NOMO-1 treated with dmso at 0.1 percent for 144 hours (cell line): ENCODE measurements around the gene MYEOV.

Experiments used
- DNase-seq: peaks from one replicate; lab custom pipeline; 2025; ENCODE audit not compliant: unreplicated experiment; lab: John Stamatoyannopoulos, UW

Gene MYEOV

GRCh38 chr11:69301081-69301454 is 7.1 kb downstream of the MYEOV start:
- DNase-seq, result no peak

GRCh38 chr11:69301455-69302401 is 7.8 kb downstream of the MYEOV start:
- no peak for DNase-seq

GRCh38 chr11:69302447-69303020 is 8.6 kb downstream of the MYEOV start:
- no peak for DNase-seq

DNA sequence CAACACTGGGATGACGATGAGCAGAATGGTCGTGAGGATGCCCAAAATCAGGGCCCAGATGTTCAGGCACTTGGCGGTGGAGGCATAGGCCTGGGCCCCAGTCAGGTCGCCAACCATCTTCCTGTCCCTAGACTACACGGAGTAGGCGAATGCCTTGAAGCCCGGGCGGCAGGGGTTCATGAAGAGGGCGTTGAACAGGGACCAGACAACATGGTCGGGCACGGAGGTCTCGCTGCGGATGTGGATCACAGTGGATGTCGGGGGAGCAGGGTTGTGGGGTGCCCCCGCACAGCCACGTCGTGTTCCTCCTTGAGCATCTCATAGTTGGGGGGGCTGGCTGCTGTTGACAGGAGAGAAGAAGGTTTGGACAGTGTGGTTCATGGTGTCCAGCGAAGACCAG is 9.5 kb downstream of the MYEOV start:
- no peak for DNase-seq

GRCh38 chr11:69304258-69304657 is 10.3 kb downstream of the MYEOV start:
- no peak for DNase-seq

DNA sequence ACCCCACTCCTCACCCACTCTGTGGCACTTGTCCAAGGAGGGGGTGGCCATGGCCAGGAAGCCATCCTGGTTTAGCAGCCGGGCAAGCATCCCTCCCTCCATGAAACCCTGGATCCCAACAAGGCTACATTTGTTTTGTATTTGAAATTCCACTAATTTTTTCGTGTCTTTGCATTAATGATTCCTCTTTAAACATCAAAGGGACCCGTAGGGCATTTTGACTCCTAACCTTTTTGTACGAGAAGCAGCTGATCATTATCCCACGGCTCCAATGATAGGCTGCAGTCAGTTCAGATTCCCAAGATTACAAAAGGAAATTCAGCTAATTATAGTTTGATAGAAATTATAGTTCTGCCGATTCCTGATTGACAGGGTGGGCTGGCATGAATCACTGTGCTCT is 10.7 kb downstream of the MYEOV start:
- DNase-seq, result no peak

- no peak for DNase-seq
Measured at GRCh38 chr11:69305885-69306540, 12.1 kb downstream of the MYEOV start.

DNA sequence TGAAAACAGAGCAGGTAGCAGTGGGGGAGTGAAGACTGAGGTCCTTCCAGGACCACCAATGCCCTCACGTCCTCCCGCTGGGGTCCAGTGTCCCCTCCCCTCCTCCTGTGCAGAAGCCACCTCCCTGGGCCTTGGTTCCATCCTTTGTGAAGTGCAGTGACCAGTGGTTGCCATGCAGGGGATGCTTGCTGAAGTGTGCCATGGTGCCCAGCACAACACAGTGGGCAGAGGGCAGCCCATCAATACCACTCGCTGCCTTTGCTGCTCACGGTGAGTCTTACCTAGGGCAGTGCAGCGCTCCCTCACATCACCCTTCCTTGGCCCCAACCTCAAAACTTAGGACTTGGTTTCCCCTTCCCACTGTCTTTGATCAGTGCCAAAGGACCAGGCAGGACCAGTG is 12.9 kb downstream of the MYEOV start:
- DNase-seq, result no peak

DNA sequence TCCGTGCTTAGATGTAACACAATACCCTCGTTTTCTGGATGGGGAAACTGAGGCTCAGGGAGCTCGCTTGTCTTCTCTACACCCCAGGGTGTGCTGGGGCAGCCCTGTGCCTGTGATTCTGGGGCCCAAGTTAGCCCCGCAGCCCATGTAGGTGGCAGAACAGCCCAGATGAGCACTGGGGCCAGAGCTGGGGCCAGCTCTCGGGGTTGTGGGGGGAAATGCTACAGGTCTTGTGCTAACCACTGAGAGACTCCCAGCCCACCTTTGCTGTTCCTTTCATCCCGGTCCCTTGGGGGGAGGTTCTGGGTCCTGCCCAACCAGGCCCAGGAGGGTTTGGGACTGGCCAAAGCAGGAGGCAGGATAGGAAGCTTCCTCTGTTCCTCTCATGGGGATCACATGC is 13.5 kb downstream of the MYEOV start:
- DNase-seq, result no peak

- no peak for DNase-seq
Measured at GRCh38 chr11:69307871-69308431, 14.0 kb downstream of the MYEOV start.

DNA sequence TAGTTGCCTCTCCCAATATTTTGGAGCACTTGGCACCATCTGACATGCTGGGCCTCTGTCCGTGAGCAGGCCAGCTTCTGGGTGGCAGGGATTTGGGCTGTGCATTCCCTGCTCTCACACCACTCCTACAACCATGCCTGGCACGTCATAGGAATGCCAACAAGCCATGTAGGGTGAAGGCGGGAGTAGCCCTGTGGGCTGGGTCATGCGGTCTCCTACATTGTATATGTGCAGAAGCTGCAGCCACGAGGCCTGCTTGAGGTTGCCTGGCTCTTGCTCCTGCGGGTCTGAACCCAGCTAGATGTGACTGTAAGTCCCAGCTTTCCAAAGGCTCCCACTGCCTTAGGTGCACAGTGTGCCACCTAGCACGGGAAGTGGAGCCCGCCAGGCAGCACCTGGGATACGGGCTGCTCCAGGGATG is 14.5 kb downstream of the MYEOV start:
- DNase-seq, result no peak

DNA sequence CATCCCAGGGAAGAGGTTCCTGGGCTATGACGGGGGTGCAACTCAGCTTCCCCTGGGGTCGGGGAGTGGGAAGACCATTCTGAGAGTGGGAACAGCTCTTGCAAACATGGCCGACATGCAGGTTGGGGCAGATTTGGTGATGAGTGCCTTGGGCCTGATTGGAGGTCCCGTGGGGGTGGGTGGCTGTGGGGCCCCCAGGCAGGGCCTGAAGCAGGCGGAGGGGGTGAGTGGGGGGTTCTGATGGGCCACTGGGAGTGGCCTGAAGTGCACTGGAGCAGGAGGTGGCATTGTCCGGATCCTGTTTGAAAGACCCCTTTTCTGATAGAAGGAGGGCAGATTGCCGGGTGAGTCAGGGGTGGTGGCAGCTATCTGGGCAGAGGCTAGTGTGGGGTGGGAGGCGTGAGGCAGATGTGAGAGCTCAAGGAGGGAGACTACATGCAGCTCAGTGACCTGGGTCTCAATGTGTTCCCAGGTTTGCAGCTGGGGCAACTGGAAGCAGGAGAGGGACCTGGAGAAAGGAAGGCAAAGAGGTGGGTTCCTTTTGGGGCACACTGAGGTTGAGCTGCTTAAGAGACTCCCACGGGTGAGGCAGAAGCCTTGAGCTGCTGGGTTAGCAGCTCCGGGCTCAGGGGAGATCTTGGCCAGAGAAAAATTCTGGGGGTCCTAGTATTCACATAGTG is 15.1 kb downstream of the MYEOV start:
- DNase-seq, result no peak

DNA sequence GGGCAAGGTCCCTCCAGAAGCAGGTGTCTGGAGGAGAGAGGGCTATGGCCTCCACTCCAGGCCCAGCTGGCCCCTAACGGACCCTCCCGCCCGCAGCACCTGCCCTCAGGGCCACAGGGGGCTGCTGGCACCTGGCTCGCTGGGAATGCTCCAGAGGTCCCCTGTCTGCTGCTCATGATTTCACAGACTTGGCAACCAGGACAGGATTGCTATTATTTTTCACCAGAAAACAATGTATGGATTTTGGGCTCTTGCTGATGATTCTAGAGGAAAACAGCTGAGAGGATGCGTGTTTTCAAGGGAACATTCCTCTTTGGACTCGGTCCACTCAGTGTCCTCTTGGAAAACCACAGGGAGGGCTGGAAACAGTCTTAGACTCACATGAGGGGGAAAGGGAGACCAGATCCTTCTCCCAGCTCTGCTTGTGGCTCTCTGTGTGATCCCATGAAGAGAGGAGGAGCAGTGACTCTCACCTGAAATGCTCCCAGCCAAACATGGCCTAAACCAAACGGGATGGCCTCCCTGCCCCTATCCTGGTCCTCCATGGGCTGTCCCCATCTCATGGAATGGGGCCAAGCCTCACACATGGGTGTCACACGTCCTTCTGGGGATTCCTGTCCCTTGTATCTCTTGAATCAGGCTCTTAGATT is 15.8 kb downstream of the MYEOV start:
- DNase-seq, result no peak

- DNase-seq, result no peak
Measured at GRCh38 chr11:69310351-69310750, 16.4 kb downstream of the MYEOV start.

DNA sequence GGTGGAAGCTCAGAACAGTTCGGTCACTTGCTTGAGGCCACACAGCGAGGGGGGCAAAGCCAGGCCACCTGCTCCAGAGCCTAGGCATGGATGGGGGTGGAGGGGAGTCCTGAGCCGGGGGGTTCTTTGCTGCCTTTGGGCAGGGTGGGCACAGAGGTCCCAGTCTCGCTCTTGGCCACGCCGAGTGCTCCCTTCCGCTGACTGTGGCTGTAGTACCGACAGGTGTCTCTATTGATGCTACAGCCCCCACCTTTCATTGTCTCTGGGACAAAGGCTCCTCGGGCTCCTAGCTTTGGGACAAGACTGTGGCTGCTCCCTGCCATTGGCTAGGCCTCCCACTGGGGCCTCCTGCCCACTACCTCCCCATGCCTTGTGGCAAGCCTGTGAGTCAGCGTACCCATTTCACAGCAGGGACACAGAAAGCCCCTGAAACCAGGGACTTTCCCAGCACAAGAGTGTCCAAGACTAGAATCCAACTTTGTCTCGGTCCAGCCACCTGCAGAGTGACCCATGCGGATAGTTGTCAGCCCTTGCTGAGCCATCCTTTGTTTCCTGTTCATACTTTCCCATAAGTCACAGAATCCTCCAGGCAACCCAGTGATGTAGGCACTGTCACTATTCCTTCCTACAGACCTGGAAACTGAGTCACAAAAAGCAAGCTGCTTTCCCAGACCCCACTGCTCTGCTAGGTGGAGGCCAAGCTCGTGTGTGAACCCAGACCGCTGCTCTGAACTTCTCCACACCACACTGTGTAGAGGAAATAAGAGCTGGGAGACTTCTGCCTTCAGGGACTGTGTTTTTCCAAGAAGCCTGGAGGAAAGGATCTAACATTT is 17.2 kb downstream of the MYEOV start:
- DNase-seq, result no peak

- DNase-seq, result peak; percentile 72
Measured at GRCh38 chr11:69311767-69312385, 17.9 kb downstream of the MYEOV start.

GRCh38 chr11:69312453-69313404 is 18.8 kb downstream of the MYEOV start:
- no peak for DNase-seq

GRCh38 chr11:69313992-69314391 is 20.0 kb downstream of the MYEOV start:
- DNase-seq, result no peak
